H1 (cell line): ENCODE measurements around the gene DLG5. TPM values are rescaled to one million over a fixed set of nuclear protein-coding genes. Genes with fewer than 3 reads are reported as not detected.

ENCODE experiments used
- CHD7 ChIP-seq: fragments of 300-600 bp; sonication (generic); IDR thresholded peaks from 2 replicates; pipeline ENCODE4 v1.7.1; 2012; ENCODE audit warnings: low read length, moderate library complexity, mild to moderate bottlenecking, inconsistent platforms; ENCODE audit not compliant: insufficient replicate concordance
- polyA plus RNA-seq, 7 experiments: library from polyadenylated mRNA; depleted of rRNA in 3 of 7; stranded (reverse) in 5 of 7; unstranded in 2 of 7; fragments of >200 nt in 5 of 7; fragments of 200-250 nt in 2 of 7; gene quantifications; 1 replicate in 5 of 7; 2 replicates in 1 of 7; 4 replicates in 1 of 7; pipeline versions ENCODE4 v1.2.1 to v1.2.3, GENCODE V29; 2011 to 2013; ENCODE audit warnings: missing spikeins in 2 of 7, mixed read lengths in 2 of 7
- total RNA-seq: library from RNA; stranded (reverse); fragmentation: NEBNext Ultra II Directional; extraction: Animal tissue kit (Norgen Biotek cat#: 25700); gene quantifications from 2 replicates; pipeline ENCODE4 v1.2.1, GENCODE V29; 2021

Gene DLG5
- total and polyA plus RNA-seq, 2 of the 8 experiments (the other 6 are each of a cell fraction or from before 2014, with no cell fraction given): 15.6 to 71.4 TPM

DNA sequence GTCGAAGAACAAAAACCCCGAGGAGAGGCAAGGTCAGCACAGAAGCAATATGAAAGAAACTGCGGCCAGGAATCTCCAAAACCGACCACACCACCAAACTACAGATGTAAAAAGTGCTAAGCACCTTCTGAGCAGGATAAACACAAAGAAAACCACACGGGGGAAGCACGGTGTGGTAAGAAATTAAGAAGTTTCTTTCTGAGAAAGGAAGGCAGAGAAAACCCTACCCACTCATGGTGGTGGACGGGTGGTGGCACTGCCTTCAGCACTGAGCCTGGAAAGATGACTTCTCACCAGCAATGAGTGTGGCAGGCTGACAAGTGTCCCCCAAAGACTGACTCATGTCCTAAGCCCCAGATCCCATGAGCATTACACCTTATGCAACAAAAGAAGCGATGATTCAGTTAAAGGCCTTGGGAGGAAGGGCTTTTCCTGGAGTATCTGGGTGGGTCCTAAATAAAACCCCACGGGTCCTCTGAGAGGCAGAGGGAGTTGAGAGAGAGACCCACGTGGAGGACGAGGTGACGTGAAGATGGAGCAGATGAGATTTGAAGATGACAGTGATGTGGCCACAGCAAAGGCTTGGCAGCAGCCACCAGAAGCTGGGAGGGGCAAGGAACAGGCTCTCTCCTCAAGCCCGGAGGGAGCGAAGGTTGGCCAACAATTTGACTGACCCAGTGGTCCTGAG, 124.9 kb downstream of the DLG5 start (continued):
- TF ChIP-seq CHD7: no peak
